ENCODE results near the gene CDC7. TPM values are rescaled to one million over a fixed set of nuclear protein-coding genes. Genes with fewer than 3 reads are reported as not detected.
A peak's percentile ranks its signal among the peaks of the same experiment; 100 is the strongest.

Gene CDC7
- total and polyA plus RNA-seq, 9 of the 15 experiments (the other 6 are each of a cell fraction or from before 2014, with no cell fraction given): 22.3 to 66.8 (median 44.2) TPM

DNA sequence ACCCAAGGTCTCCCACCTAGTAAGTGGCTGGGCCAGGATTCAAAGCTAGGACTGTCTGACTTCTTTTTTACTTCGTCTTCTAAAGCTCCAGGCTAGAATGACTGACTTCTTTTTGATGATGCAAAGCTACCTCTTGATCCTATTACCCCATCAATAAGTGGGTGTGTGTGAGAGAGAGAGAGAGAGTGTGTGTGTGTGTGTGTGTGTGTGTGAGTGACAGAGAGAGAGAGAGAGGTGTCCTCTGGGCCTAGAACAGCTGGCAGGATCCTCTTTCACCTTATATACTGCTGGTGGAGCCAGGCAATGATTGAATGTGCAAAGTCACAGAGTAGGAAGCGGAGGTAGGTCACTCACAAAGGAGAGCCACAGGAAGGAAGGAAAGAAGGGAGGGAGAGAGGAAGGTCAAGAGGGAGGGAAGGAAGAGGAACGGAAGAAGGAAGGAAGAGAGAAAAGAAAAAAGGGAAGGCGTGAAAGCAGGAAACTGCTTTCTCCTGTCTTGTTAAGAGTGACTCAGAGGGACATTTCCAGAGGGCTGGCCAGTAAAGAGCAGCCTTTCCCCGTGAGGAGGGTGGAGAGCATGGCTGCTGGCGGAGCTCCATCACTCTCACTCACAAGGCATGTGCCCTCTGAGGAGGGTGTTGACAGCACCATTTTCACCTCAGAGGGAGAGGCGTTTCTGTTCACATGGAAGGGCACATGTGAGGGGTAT lies 68.9 kb downstream of the CDC7 start (continued):
- TF ChIP-seq, protein P1, sequence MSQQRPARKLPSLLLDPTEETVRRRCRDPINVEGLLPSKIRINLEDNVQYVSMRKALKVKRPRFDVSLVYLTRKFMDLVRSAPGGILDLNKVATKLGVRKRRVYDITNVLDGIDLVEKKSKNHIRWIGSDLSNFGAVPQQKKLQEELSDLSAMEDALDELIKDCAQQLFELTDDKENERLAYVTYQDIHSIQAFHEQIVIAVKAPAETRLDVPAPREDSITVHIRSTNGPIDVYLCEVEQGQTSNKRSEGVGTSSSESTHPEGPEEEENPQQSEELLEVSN (IDR thresholded peaks at IDR 0.05; ENCODE audit: borderline replicate concordance in 1 of 2, extremely low read depth in 1 of 2, insufficient read depth in 1 of 2, insufficient read length in 1 of 2, low read depth in 1 of 2, low read length in 1 of 2, poor library complexity in 1 of 2, severe bottlenecking in 1 of 2): peak in 1 of 2 experiments; percentile 26
- no peak for TF ChIP-seq ZNF282 (CRISPR knock-in tag; IDR thresholded peaks at IDR 0.05)
- 0 out of 2 replicates have a peak, but pooled peaks have one; percentile 23 for TF ChIP-seq LARP7 (IDR thresholded peaks at IDR 0.05)
- 0 out of 2 replicates have a peak, but pooled peaks have one; percentile 23 for TF ChIP-seq MTA2 (IDR thresholded peaks at IDR 0.05; ENCODE audit: low read depth)
- TF ChIP-seq ADNP (tag; IDR thresholded peaks at IDR 0.05): no peak
- TF ChIP-seq, protein P2, sequence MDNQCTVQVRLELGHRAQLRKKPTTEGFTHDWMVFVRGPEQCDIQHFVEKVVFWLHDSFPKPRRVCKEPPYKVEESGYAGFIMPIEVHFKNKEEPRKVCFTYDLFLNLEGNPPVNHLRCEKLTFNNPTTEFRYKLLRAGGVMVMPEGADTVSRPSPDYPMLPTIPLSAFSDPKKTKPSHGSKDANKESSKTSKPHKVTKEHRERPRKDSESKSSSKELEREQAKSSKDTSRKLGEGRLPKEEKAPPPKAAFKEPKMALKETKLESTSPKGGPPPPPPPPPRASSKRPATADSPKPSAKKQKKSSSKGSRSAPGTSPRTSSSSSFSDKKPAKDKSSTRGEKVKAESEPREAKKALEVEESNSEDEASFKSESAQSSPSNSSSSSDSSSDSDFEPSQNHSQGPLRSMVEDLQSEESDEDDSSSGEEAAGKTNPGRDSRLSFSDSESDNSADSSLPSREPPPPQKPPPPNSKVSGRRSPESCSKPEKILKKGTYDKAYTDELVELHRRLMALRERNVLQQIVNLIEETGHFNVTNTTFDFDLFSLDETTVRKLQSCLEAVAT (IDR thresholded peaks at IDR 0.05): peak; percentile 50 to 78; a peak in 3 of 4 replicates
- no peak for TF ChIP-seq BRD4 (IDR thresholded peaks at IDR 0.05)
- TF ChIP-seq, protein P3, sequence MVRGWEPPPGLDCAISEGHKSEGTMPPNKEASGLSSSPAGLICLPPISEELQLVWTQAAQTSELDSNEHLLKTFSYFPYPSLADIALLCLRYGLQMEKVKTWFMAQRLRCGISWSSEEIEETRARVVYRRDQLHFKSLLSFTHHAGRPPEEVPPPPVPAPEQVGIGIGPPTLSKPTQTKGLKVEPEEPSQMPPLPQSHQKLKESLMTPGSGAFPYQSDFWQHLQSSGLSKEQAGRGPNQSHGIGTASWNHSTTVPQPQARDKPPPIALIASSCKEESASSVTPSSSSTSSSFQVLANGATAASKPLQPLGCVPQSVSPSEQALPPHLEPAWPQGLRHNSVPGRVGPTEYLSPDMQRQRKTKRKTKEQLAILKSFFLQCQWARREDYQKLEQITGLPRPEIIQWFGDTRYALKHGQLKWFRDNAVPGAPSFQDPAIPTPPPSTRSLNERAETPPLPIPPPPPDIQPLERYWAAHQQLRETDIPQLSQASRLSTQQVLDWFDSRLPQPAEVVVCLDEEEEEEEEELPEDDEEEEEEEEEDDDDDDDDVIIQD (CRISPR knock-in tag; IDR thresholded peaks at IDR 0.05): no peak
- TF ChIP-seq, protein P4, sequence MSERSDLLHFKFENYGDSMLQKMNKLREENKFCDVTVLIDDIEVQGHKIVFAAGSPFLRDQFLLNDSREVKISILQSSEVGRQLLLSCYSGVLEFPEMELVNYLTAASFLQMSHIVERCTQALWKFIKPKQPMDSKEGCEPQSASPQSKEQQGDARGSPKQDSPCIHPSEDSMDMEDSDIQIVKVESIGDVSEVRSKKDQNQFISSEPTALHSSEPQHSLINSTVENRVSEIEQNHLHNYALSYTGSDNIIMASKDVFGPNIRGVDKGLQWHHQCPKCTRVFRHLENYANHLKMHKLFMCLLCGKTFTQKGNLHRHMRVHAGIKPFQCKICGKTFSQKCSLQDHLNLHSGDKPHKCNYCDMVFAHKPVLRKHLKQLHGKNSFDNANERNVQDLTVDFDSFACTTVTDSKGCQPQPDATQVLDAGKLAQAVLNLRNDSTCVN (CRISPR knock-in tag; IDR thresholded peaks at IDR 0.05): peak; percentile 50; the same call in 1 of the 2 replicates
- peak; percentile 36; the same call in 1 of the 2 replicates for TF ChIP-seq SPI1 (IDR thresholded peaks at IDR 0.05; ENCODE audit: borderline replicate concordance, low read depth, low read length)
- 0 out of 4 replicates have a peak, but pooled peaks have one; percentile 10 to 17 for TF ChIP-seq KDM1A (IDR thresholded peaks at IDR 0.05)
- TF ChIP-seq ETV6 (IDR thresholded peaks at IDR 0.05; ENCODE audit: borderline replicate concordance in 1 of 2, low read depth in 2 of 2, low read length in 1 of 2): peak; percentile 30 to 87; a peak in 2 of 4 replicates
- no peak for TF ChIP-seq ETV6 (CRISPR knock-in tag; IDR thresholded peaks at IDR 0.05; ENCODE audit: borderline replicate concordance)
- no peak for TF ChIP-seq WHSC1 (IDR thresholded peaks at IDR 0.05; ENCODE audit: low read length)
- TF ChIP-seq, protein P5, sequence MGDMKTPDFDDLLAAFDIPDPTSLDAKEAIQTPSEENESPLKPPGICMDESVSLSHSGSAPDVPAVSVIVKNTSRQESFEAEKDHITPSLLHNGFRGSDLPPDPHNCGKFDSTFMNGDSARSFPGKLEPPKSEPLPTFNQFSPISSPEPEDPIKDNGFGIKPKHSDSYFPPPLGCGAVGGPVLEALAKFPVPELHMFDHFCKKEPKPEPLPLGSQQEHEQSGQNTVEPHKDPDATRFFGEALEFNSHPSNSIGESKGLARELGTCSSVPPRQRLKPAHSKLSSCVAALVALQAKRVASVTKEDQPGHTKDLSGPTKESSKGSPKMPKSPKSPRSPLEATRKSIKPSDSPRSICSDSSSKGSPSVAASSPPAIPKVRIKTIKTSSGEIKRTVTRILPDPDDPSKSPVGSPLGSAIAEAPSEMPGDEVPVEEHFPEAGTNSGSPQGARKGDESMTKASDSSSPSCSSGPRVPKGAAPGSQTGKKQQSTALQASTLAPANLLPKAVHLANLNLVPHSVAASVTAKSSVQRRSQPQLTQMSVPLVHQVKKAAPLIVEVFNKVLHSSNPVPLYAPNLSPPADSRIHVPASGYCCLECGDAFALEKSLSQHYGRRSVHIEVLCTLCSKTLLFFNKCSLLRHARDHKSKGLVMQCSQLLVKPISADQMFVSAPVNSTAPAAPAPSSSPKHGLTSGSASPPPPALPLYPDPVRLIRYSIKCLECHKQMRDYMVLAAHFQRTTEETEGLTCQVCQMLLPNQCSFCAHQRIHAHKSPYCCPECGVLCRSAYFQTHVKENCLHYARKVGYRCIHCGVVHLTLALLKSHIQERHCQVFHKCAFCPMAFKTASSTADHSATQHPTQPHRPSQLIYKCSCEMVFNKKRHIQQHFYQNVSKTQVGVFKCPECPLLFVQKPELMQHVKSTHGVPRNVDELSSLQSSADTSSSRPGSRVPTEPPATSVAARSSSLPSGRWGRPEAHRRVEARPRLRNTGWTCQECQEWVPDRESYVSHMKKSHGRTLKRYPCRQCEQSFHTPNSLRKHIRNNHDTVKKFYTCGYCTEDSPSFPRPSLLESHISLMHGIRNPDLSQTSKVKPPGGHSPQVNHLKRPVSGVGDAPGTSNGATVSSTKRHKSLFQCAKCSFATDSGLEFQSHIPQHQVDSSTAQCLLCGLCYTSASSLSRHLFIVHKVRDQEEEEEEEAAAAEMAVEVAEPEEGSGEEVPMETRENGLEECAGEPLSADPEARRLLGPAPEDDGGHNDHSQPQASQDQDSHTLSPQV (IDR thresholded peaks at IDR 0.05): peak; percentile 19; the same call in 1 of the 2 replicates
